Mesothelial cell of epicardium (in vitro differentiated cells): ENCODE results near the gene FREM3. TPM values are rescaled to one million over a fixed set of nuclear protein-coding genes. Genes with fewer than 3 reads are reported as not detected.
"Not testable (repeated sequence)": the region's sequence is repeated elsewhere in the genome, so short reads cannot be mapped to it uniquely, and the experiment has no call there.

ENCODE experiments used
- DNase-seq, 2 experiments: peaks; one replicate each; pipeline ENCODE4 v3.0.0; 2021; ENCODE audit warnings: low spot score in 2 of 2; ENCODE audit not compliant: unreplicated experiment in 2 of 2
- H3K27ac Mint-ChIP-seq: 2 replicates; pipeline ENCODE4 v1.8.0; 2021; ENCODE audit warnings: mixed read lengths
- H3K27me3 Mint-ChIP-seq: 2 replicates; pipeline ENCODE4 v1.8.0; 2021; ENCODE audit warnings: low read depth, mixed read lengths
- H3K36me3 Mint-ChIP-seq: 2 replicates; pipeline ENCODE4 v1.8.0; 2021; ENCODE audit warnings: mixed read lengths
- H3K4me1 Mint-ChIP-seq: 2 replicates; pipeline ENCODE4 v1.8.0; 2021; ENCODE audit warnings: mixed read lengths
- H3K4me3 Mint-ChIP-seq: 2 replicates; pipeline ENCODE4 v1.8.0; 2021; ENCODE audit warnings: mild to moderate bottlenecking, moderate library complexity, mixed read lengths
- H3K9me3 Mint-ChIP-seq: 2 replicates; pipeline ENCODE4 v1.8.0; 2021; ENCODE audit warnings: mixed read lengths
- total RNA-seq: library from RNA; stranded (reverse); gene quantifications from 3 replicates; pipeline ENCODE4 v1.2.1, GENCODE V29; 2021
- TF ChIP-seq, protein P1 (sequence below): fragments of 200-600 bp; sonication (generic); IDR thresholded peaks from one replicate; pipeline ENCODE4 v1.5.0; 2021; ENCODE audit warnings: antibody characterized with exemption; ENCODE audit not compliant: unreplicated experiment

FREM3 gene
- total RNA-seq, 1 donor from 2014 or later: not detected

DNA sequence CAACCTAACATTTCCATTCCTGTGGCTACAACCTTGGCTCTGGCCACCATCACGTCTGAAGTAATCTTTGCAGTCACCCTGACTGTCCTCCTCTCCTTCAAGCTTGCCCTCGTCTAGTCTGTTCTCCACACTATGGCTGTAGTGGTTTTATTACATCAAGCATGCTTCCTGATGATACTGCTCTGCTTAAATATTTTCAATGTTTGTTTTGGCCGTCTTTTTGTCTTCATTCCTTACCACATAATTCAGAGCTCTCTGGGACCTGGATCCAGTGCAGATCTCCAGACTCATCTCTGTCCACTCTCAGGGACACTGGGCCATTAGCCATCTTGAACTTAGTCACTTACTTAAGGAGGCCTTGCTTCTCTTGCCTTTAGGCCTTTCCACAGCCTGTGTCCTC, 27.7 kb upstream of the FREM3 start:
- Mint-ChIP-seq H3K27me3 (peaks cover 20% of the 10 kb centered on the region), H3K4me3 (no peak overlapping the region), H3K9me3 (no peaks in the 10 kb centered on the region), H3K27ac (no peak overlapping the region), H3K36me3 (no peaks in the 10 kb centered on the region), H3K4me1 (peaks cover 2% of the 10 kb centered on the region)
- no peak for DNase-seq
- TF ChIP-seq, protein P1, sequence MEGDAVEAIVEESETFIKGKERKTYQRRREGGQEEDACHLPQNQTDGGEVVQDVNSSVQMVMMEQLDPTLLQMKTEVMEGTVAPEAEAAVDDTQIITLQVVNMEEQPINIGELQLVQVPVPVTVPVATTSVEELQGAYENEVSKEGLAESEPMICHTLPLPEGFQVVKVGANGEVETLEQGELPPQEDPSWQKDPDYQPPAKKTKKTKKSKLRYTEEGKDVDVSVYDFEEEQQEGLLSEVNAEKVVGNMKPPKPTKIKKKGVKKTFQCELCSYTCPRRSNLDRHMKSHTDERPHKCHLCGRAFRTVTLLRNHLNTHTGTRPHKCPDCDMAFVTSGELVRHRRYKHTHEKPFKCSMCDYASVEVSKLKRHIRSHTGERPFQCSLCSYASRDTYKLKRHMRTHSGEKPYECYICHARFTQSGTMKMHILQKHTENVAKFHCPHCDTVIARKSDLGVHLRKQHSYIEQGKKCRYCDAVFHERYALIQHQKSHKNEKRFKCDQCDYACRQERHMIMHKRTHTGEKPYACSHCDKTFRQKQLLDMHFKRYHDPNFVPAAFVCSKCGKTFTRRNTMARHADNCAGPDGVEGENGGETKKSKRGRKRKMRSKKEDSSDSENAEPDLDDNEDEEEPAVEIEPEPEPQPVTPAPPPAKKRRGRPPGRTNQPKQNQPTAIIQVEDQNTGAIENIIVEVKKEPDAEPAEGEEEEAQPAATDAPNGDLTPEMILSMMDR: no peak

DNA sequence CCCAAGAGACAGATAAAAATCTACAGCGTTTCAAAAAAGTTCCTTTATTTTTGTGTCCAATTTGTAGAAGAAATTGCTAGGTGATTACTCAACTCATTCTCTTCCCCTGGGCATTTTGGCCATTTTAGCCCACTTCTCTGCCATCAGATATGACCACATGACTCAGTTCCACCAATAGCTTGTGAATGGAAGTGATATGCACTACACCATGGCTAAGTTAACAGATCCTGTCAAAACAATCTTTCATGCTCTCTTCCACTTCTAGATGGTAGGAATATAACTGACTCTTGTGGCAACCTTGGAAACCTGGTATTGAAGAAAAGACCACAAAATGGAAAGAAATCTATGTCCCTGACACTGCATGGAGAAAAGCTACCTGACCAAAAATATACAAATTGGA, 26.2 kb upstream of the FREM3 start:
- Mint-ChIP-seq H3K27me3 (peaks cover 28% of the 10 kb centered on the region), H3K36me3 (no peaks in the 10 kb centered on the region), H3K4me1 (peaks cover 2% of the 10 kb centered on the region), H3K27ac (no peak overlapping the region), H3K4me3 (no peak overlapping the region), H3K9me3 (no peaks in the 10 kb centered on the region)
- no peak for DNase-seq
- TF ChIP-seq, protein P1: no peak

DNA sequence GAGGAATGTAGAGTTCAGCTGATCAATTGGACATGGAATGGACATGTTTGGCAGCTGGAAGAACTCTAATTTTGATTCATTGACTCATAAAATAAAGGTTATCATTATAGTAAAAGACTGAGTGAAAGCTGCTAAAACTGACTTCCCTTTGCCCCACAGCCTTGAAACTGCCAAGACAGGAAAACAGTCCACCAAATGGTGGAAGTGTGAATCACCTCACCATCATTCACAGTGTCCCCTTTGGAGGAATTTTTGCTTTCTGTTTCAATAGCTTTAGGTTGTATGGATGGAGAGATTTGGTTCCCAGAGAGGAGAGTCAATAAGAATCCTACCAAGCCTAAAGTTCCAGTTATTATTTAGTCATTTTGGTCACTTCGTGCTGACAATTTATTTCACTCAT, 20.8 kb upstream of the FREM3 start:
- H3K9me3 Mint-ChIP-seq: no peaks in the 10 kb centered on the region
- TF ChIP-seq, protein P1: no peak
- H3K27ac Mint-ChIP-seq: no peak overlapping the region
- H3K36me3 Mint-ChIP-seq: no peaks in the 10 kb centered on the region
- no peaks in the 10 kb centered on the region for H3K4me1 Mint-ChIP-seq
- H3K4me3 Mint-ChIP-seq: no peak overlapping the region
- no peak for DNase-seq
- H3K27me3 Mint-ChIP-seq: peaks cover 25% of the 10 kb centered on the region

DNA sequence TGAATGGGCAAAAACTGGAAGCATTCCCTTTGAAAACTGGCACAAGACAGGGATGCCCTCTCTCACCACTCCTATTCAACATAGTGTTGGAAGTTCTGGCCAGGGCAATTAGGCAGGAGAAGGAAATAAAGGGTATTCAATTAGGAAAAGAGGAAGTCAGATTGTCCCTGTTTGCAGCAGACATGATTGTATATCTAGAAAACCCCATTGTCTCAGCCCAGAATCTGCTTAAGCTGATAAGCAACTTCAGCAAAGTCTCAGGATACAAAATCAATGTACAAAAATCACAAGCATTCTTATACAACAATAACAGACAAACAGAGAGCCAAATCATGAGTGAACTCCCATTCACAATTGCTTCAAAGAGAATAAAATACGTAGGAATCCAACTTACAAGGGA, 18.3 kb upstream of the FREM3 start:
- H3K36me3 Mint-ChIP-seq, H3K27ac Mint-ChIP-seq, H3K4me1 Mint-ChIP-seq, H3K4me3 Mint-ChIP-seq, DNase-seq, H3K9me3 Mint-ChIP-seq: not testable (repeated sequence)
- peaks cover 17% of the 10 kb centered on the region for H3K27me3 Mint-ChIP-seq

DNA sequence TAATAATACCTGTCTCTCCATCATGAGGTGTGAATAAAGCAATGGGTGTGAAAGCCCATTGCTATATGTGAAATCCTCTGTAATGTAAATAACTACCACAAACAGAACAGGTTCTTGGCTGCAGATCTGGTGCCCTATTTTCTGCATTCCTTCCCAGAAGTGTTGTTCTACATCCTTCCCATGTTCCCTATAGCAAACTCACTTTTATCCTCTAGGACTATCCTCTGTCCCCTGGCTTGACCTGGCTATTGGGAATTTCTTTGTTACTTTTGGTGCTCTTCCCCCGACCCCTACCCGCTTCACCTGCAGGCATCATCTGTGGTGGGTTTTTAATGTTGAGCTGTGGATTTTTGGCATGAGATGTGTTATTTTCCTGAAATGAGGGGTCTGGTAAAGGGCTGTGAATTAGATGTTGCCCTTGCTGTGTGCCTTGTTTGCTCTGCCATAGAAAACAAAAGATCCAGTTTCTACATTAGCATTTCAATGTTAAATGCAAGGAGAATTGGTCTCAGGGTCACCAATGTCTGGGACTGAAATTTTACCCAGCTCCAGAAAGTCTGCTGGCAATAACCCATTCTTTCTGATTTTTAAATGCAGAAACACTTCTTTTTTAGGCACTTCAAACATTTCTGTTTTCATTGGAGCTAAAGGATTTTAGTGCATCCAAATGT, 13.6 kb upstream of the FREM3 start:
- no peaks in the 10 kb centered on the region for H3K36me3 Mint-ChIP-seq
- H3K4me3 Mint-ChIP-seq: no peak overlapping the region
- no peaks in the 10 kb centered on the region for H3K9me3 Mint-ChIP-seq
- no peak for DNase-seq
- TF ChIP-seq, protein P1: no peak
- H3K27me3 Mint-ChIP-seq: peaks cover 13% of the 10 kb centered on the region
- no peaks in the 10 kb centered on the region for H3K4me1 Mint-ChIP-seq
- H3K27ac Mint-ChIP-seq: no peak overlapping the region

DNA sequence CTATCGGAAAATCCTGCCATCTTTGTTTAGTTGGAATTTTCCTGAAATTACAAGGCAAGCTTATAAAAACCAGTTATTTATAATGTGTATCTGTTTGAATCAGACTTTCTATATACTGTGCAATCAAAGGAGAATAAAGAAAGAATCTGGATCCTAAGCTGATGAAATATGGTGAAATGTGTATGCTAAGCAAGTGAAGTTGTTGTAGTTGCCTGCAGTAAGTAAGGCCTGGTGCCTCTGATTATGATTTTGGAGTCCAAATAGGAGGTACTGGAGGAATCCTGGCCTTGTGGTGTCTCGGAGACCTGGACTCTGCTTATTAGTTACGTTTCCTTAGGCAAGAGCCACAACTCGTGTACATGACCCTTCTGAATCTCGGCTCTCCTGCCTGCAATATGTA, 13.1 kb upstream of the FREM3 start:
- no peak overlapping the region for H3K27ac Mint-ChIP-seq
- H3K27me3 Mint-ChIP-seq: peaks cover 15% of the 10 kb centered on the region
- no peak for DNase-seq
- no peak overlapping the region for H3K4me3 Mint-ChIP-seq
- peaks cover 3% of the 10 kb centered on the region for H3K9me3 Mint-ChIP-seq
- no peaks in the 10 kb centered on the region for H3K4me1 Mint-ChIP-seq
- TF ChIP-seq, protein P1: no peak
- H3K36me3 Mint-ChIP-seq: no peaks in the 10 kb centered on the region
